Liver (tissue), 9 donors: ENCODE measurements around the gene LYRM4. TPM values are rescaled to one million over a fixed set of nuclear protein-coding genes. Genes with fewer than 3 reads are reported as not detected.

Experiments used
- DNase-seq: peaks from one replicate; pipeline ENCODE4 v3.0.0-alpha.2; 2017; ENCODE audit warnings: low spot score
- H3K27ac ChIP-seq, 2 donors: one replicate each; pipeline ENCODE4 v1.7.0; 2013; ENCODE audit warnings: inconsistent platforms in 2 of 2, low read length in 2 of 2, control low read depth in 1 of 2, low read depth in 1 of 2, mild to moderate bottlenecking in 1 of 2
- H3K27me3 ChIP-seq, 4 donors: one replicate each; pipeline versions ENCODE4 v1.6.1 to v1.7.0; 2013; ENCODE audit warnings: low read length in 3 of 4, inconsistent platforms in 1 of 4, mild to moderate bottlenecking in 1 of 4, moderate library complexity in 1 of 4; ENCODE audit not compliant: control insufficient read depth in 4 of 4, insufficient read depth in 4 of 4
- H3K36me3 ChIP-seq, 4 donors: one replicate each; pipeline versions ENCODE4 v1.6.1 to v1.7.0; 2013; ENCODE audit warnings: low read length in 3 of 4, mild to moderate bottlenecking in 3 of 4, low read depth in 1 of 4, moderate library complexity in 1 of 4; ENCODE audit not compliant: control insufficient read depth in 4 of 4, insufficient read depth in 3 of 4
- H3K4me1 ChIP-seq, 4 donors: one replicate each; pipeline versions ENCODE4 v1.6.1 to v1.7.0; 2013; ENCODE audit warnings: low read length in 3 of 4, mild to moderate bottlenecking in 3 of 4, moderate library complexity in 1 of 4; ENCODE audit not compliant: control insufficient read depth in 4 of 4, insufficient read depth in 4 of 4
- H3K4me3 ChIP-seq, 3 donors: one replicate each; pipeline versions ENCODE4 v1.6.1 to v1.7.0; 2013; ENCODE audit warnings: low read length in 3 of 3, control low read depth in 1 of 3, low read depth in 1 of 3, mild to moderate bottlenecking in 1 of 3
- H3K9ac ChIP-seq, 2 donors: one replicate each; pipeline ENCODE4 v1.7.0; 2013; ENCODE audit warnings: low read length in 2 of 2, mild to moderate bottlenecking in 2 of 2, moderate library complexity in 2 of 2, control low read depth in 1 of 2, low read depth in 1 of 2
- H3K9me3 ChIP-seq, 4 donors: one replicate each; pipeline versions ENCODE4 v1.6.1 to v1.7.0; 2013; ENCODE audit warnings: low read length in 3 of 4; ENCODE audit not compliant: control insufficient read depth in 4 of 4
- EGR1 ChIP-seq, 2 donors: IDR thresholded peaks; 2 replicates each; pipeline ENCODE4 v1.6.1; 2016 to 2018; ENCODE audit warnings: antibody characterized with exemption in 2 of 2, low read depth in 2 of 2
- FOXA1 ChIP-seq: IDR thresholded peaks from 2 replicates; pipeline ENCODE4 v1.6.1; 2016; ENCODE audit warnings: antibody characterized with exemption
- HNF4A ChIP-seq, 2 donors: conservative IDR thresholded peaks; 2 replicates each; pipeline ENCODE4 v1.6.1; 2016; ENCODE audit warnings: antibody characterized with exemption in 2 of 2, mild to moderate bottlenecking in 2 of 2
- JUND ChIP-seq, 2 donors: IDR thresholded peaks; 2 replicates each; pipeline ENCODE4 v1.6.1; 2016; ENCODE audit warnings: antibody characterized with exemption in 2 of 2
- RAD21 ChIP-seq, 2 donors: IDR thresholded peaks; 2 replicates each; pipeline ENCODE4 v1.6.1; 2016; ENCODE audit warnings: antibody characterized with exemption in 2 of 2, mild to moderate bottlenecking in 2 of 2
- RXRA ChIP-seq, 2 donors: IDR thresholded peaks; 2 replicates each; pipeline ENCODE4 v1.6.1; 2017 to 2018; ENCODE audit warnings: antibody characterized with exemption in 2 of 2, mild to moderate bottlenecking in 1 of 2
- SP1 ChIP-seq: IDR thresholded peaks from 2 replicates; pipeline ENCODE4 v1.6.1; 2018; ENCODE audit warnings: antibody characterized with exemption, mild to moderate bottlenecking
- WGBS: extraction: QIAGEN DNeasy Blood & Tissue Kit; methylation state at CpG from one replicate; pipeline ENCODE4 v1.1.7; 2013; 5-methylcytosine and 5-hydroxymethylcytosine counted together
- polyA plus RNA-seq, 2 donors: library from polyadenylated mRNA; stranded (reverse) in 1 of 2; unstranded in 1 of 2; fragments of 200-250 nt in 1 of 2; fragments of >200 nt in 1 of 2; fragmentation: Nextera tagmentation in 1 of 2; extraction: Ambion mirVana in 1 of 2; gene quantifications; one replicate each; pipeline versions ENCODE4 v1.2.1 to v1.2.3, GENCODE V29; 2013 to 2015
- total RNA-seq, 2 donors: library from RNA; depleted of rRNA; stranded (reverse); fragments of >200 nt; gene quantifications; one replicate each; pipeline ENCODE4 v1.2.3, GENCODE V29; 2014
- TF ChIP-seq, protein P1 (sequence below): IDR thresholded peaks from 2 replicates; pipeline ENCODE4 v1.6.1; 2016; ENCODE audit warnings: antibody characterized with exemption
- TF ChIP-seq, protein P2 (sequence below): fragments of 150-350 bp; IDR thresholded peaks from 2 replicates; pipeline ENCODE4 v1.5.1; 2017; ENCODE audit warnings: improper control_type of control experiment, low read depth, low read length; ENCODE audit not compliant: missing input control
- donor health status: healthy.
- donor health status: healthy.
- donor health status: healthy.
- donor health status: healthy.
- donor health status: healthy.

The LYRM4 gene
- total and polyA plus RNA-seq, 4 donors: 4.4 to 13.1 (median 6.5) TPM

DNA sequence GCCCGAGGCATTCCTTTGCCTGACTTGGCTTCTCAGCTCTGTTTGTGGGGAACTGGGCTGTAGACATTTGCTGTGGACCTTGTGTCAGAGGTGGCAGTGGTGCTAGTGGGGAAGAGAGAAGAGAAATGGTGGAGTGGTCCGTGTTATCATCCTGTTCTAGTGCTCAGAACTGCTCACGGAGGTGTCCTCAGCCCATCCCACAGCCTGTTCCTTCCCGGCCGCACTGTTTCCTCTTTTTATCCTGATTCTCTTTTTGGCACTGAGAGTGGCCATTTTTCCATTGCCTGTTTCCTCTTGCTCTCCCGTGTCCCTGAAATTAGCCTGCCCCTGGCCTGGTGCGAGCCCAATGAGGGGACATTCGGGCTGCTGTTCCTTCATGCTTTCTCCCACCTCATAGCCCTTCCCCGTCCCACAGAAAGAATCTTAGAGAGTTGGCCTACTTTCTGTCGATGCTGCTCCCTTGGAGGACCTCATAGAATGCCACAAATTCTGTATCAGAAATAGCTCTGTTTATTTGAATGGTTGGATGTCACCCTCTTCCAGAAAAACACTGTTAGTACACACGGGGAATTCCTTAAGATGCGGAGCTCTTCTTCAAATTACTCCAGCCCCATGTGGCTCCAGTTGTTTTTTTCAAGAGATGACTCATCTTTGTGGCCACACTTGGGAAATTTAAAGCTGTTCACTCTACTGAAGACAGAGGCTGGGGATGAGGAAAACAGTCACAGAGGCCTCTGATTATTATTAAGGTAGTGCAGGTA is 26.6 kb upstream of the LYRM4 start:
- Histone ChIP-seq H3K9ac (no peak overlapping the region), H3K27me3 (no peaks in the 10 kb centered on the region), H3K4me3 (no peak overlapping the region), H3K36me3 (no peaks in the 10 kb centered on the region), H3K27ac (no peak overlapping the region), H3K9me3 (no peaks in the 10 kb centered on the region), H3K4me1 (peaks cover 0 to 3% (median 0%) of the 10 kb centered on the region in 4 donors)
- WGBS: 76% methylated on average over 12 of the region's 12 CpGs
- TF ChIP-seq JUND (IDR thresholded peaks at IDR 0.05) (peak in 1 of 2 donors; percentile 60), EGR1 (IDR thresholded peaks at IDR 0.05; ENCODE audit: low read depth in 2 of 2) (no peak)
- no peak for DNase-seq

DNA sequence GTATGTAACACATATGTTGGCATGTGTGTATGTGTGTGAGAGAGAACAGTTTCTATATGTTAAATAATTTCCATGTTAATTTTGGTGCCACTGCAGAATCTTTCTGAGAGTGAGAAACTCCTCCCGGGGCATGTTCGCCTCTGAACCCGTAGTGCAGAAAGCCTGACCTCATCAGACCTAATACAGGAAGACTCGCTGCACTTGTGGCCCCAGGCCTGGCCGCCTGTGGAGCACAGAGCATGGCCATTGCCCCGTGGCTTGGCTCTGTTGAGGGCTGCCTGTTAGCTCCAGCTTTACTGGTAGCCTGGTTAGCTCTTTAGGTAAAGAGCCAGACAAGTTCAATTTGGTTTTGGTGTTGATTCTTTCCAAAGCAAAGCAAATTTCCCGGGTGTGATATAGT is 26.0 kb upstream of the LYRM4 start:
- Histone ChIP-seq H3K27me3 (no peaks in the 10 kb centered on the region), H3K9ac (no peak overlapping the region), H3K27ac (no peak overlapping the region), H3K36me3 (no peaks in the 10 kb centered on the region), H3K4me1 (peaks cover 0 to 3% (median 0%) of the 10 kb centered on the region in 4 donors), H3K9me3 (no peaks in the 10 kb centered on the region), H3K4me3 (no peak overlapping the region)
- no peak for DNase-seq
- 74% methylated on average over 7 of the region's 7 CpGs for WGBS
- TF ChIP-seq FOXA1 (no peak), HNF4A (conservative IDR thresholded peaks at IDR 0.05) (peak in 1 of 2 donors; percentile 27), RXRA (IDR thresholded peaks at IDR 0.05) (no peak)

DNA sequence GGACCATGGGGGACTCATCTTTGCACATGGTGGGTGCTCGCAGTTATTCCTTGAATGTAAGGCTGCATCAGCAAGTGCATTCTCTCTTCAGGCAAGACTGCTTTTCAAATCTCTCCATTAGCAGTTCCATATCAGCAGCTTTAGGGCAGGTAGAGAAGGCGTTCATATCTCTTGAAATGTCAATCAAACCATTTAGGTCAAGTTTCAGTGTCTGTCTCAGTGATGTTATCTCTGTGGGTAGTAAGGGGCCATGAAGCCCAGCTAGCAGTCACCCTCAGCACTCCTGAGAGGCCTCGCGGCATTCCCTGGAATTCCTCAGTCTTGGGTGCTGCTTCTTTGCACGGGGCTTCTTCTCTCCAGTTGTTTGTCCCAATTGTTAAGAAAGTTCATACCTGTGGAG is 24.8 kb upstream of the LYRM4 start:
- Histone ChIP-seq H3K9ac (no peak overlapping the region), H3K4me1 (peaks cover 0 to 3% (median 0%) of the 10 kb centered on the region in 4 donors), H3K9me3 (no peaks in the 10 kb centered on the region), H3K4me3 (no peak overlapping the region), H3K36me3 (no peaks in the 10 kb centered on the region), H3K27ac (no peak overlapping the region), H3K27me3 (no peaks in the 10 kb centered on the region)
- WGBS: 91% methylated on average over 5 of the region's 5 CpGs
- no peak for DNase-seq
- TF ChIP-seq RAD21 (IDR thresholded peaks at IDR 0.05) (no peak), SP1 (no peak), JUND (IDR thresholded peaks at IDR 0.05) (no peak), HNF4A (conservative IDR thresholded peaks at IDR 0.05) (no peak), RXRA (IDR thresholded peaks at IDR 0.05) (no peak)
- TF ChIP-seq, protein P1, sequence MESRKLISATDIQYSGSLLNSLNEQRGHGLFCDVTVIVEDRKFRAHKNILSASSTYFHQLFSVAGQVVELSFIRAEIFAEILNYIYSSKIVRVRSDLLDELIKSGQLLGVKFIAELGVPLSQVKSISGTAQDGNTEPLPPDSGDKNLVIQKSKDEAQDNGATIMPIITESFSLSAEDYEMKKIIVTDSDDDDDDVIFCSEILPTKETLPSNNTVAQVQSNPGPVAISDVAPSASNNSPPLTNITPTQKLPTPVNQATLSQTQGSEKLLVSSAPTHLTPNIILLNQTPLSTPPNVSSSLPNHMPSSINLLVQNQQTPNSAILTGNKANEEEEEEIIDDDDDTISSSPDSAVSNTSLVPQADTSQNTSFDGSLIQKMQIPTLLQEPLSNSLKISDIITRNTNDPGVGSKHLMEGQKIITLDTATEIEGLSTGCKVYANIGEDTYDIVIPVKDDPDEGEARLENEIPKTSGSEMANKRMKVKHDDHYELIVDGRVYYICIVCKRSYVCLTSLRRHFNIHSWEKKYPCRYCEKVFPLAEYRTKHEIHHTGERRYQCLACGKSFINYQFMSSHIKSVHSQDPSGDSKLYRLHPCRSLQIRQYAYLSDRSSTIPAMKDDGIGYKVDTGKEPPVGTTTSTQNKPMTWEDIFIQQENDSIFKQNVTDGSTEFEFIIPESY: no peak
- TF ChIP-seq, protein P2, sequence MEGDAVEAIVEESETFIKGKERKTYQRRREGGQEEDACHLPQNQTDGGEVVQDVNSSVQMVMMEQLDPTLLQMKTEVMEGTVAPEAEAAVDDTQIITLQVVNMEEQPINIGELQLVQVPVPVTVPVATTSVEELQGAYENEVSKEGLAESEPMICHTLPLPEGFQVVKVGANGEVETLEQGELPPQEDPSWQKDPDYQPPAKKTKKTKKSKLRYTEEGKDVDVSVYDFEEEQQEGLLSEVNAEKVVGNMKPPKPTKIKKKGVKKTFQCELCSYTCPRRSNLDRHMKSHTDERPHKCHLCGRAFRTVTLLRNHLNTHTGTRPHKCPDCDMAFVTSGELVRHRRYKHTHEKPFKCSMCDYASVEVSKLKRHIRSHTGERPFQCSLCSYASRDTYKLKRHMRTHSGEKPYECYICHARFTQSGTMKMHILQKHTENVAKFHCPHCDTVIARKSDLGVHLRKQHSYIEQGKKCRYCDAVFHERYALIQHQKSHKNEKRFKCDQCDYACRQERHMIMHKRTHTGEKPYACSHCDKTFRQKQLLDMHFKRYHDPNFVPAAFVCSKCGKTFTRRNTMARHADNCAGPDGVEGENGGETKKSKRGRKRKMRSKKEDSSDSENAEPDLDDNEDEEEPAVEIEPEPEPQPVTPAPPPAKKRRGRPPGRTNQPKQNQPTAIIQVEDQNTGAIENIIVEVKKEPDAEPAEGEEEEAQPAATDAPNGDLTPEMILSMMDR: no peak
